MM.1S (cell line): ENCODE results near the gene ENTPD8.

Source experiments
- CTCF ChIP-seq: fragments of 300-600 bp; sonication (generic); IDR thresholded peaks from 2 replicates; pipeline ENCODE4 v1.5.1; 2016; ENCODE audit warnings: antibody characterized with exemption, low read length, mixed read lengths
- EZH2phosphoT487 ChIP-seq: fragments of 300-600 bp; sonication (generic); IDR thresholded peaks from 2 replicates; pipeline ENCODE4 v1.6.1; 2018; ENCODE audit warnings: antibody characterized with exemption, low read length

- no peak for TF ChIP-seq CTCF
- TF ChIP-seq EZH2phosphoT487, result no peak
Observed at GRCh38 chr9:137427454-137428310, 13.5 kb downstream of the ENTPD8 start.
